ENCODE data around the gene B9D1. TPM values are rescaled to one million over a fixed set of nuclear protein-coding genes. Genes with fewer than 3 reads are reported as not detected.

B9D1 gene
- total and polyA plus RNA-seq, 2 of the 13 experiments (the other 11 are each of a cell fraction or from before 2014, with no cell fraction given), result 27.7 to 31.1 TPM

- no peak overlapping the region for H2AFZ ChIP-seq (ENCODE audit: low read length)
- DNase-seq (ENCODE audit: low spot score) (no peak), ATAC-seq (no peak), FAIRE-seq (no peak)
- H4K20me1 ChIP-seq (ENCODE audit: insufficient read depth, low read length), result no peaks in the 10 kb centered on the region
- no peaks in the 10 kb centered on the region for H3K79me2 ChIP-seq (ENCODE audit: insufficient read depth, low read length)
- no peak overlapping the region for H3K27ac ChIP-seq (ENCODE audit: extremely low read length, insufficient read depth, low read length)
- no TSS peak for BruUV-seq (replicated peaks)
- no peak overlapping the region for H3K4me3 ChIP-seq (replicated peaks in 1 of 3; ENCODE audit: insufficient read depth in 1 of 3, low read depth in 2 of 3, low read length in 3 of 3)
- 88% methylated on average over 20 of the region's 20 CpGs for WGBS (ENCODE audit: low lambda C conversion rate)
- in situ Hi-C loops (cut with HindIII; ENCODE audit: extremely low pct_ligation_motif_present, low pct_unique_long_range_greater_than_20kb) (no loop called here), intact Hi-C loops (cut with micrococcal nuclease; ENCODE audit: unreplicated experiment) (no loop called here)
- H3K27me3 ChIP-seq (ENCODE audit: control insufficient read depth in 1 of 2, insufficient read depth in 2 of 2, low read length in 2 of 2), result no peaks in the 10 kb centered on the region
- H3K36me3 ChIP-seq (replicated peaks in 1 of 2; ENCODE audit: control insufficient read depth in 1 of 2, insufficient read depth in 2 of 2, low read length in 2 of 2), result no peaks in the 10 kb centered on the region
- no peak for TF ChIP-seq SP4 (CRISPR knock-in tag; IDR thresholded peaks at IDR 0.05)
- no peak for TF ChIP-seq MXD3 (CRISPR knock-in tag; IDR thresholded peaks at IDR 0.05)
- no peak for TF ChIP-seq ZBED4 (CRISPR knock-in tag; IDR thresholded peaks at IDR 0.05; ENCODE audit: borderline replicate concordance)
- TF ChIP-seq RFXANK (CRISPR knock-in tag; IDR thresholded peaks at IDR 0.05), result no peak
- TF ChIP-seq MLXIP (CRISPR knock-in tag; IDR thresholded peaks at IDR 0.05; ENCODE audit: borderline replicate concordance), result no peak
- peak; percentile 55 for TF ChIP-seq AGO2 (optimal IDR thresholded peaks at IDR 0.05; ENCODE audit: low read depth, low read length)
- TF ChIP-seq POGK (CRISPR knock-in tag; conservative IDR thresholded peaks at IDR 0.05), result no peak
- H3K4me2 ChIP-seq (ENCODE audit: low read depth, low read length), result no peak overlapping the region
- H3K9me3 ChIP-seq (ENCODE audit: low read length), result no peaks in the 10 kb centered on the region
- H3K4me1 ChIP-seq (ENCODE audit: insufficient read depth, low read length), result peaks cover 57% of the 10 kb centered on the region
- ChIA-PET POLR2A (no interaction called here), CTCF (ENCODE audit: low intra/inter-chr PET ratio, low total read pairs) (no interaction called here)
- no peak overlapping the region for H3K9ac ChIP-seq (ENCODE audit: insufficient read depth, low read depth, low read length)
Observed at GRCh38 chr17:19341641-19342610, 20.6 kb downstream of the B9D1 start.
